Naive thymus-derived CD4-positive, alpha-beta T cell (primary cell): ENCODE data around the gene KDELR3. TPM values are rescaled to one million over a fixed set of nuclear protein-coding genes. Genes with fewer than 3 reads are reported as not detected.

Experiments used
- ATAC-seq: fragments of 150-1000 bp; cut with Tn5 transposase; 2 replicates; pipeline ENCODE4 v1.10.0; 2021; ENCODE audit warnings: mild to moderate bottlenecking, moderate library complexity
- CTCF ChIA-PET: fragments of 350-600 bp; sonication (Branson Sonifier 250); formaldehyde crosslinking; loops from one replicate; lab custom pipeline; 2021; ENCODE audit warnings: antibody characterized with exemption; lab: Charles Lee
- POLR2A ChIA-PET: fragments of 350-600 bp; sonication (Branson Sonifier 250); formaldehyde crosslinking; loops from one replicate; lab custom pipeline; 2021; ENCODE audit warnings: antibody characterized with exemption, inconsistent platforms; lab: Charles Lee
- DNase-seq, 9 donors: peaks; one replicate each; pipeline versions ENCODE4 v3.0.0 to v3.0.0-alpha.2; 2020 to 2022; ENCODE audit warnings: mixed read lengths in 1 of 9
- H3K27ac ChIP-seq: one replicate; pipeline ENCODE4 v1.7.0; 2013; ENCODE audit warnings: mild to moderate bottlenecking, low read depth, low read length, moderate library complexity
- H3K27me3 ChIP-seq, 2 donors: one replicate each; pipeline ENCODE4 v1.7.0; 2013; ENCODE audit warnings: low read length in 2 of 2, mild to moderate bottlenecking in 2 of 2, moderate library complexity in 2 of 2; ENCODE audit not compliant: control insufficient read depth in 2 of 2, insufficient read depth in 2 of 2
- H3K36me3 ChIP-seq, 3 experiments: 1 replicate in 2 of 3; 2 replicates in 1 of 3; pipeline ENCODE4 v1.7.0; 2013; ENCODE audit warnings: low read length in 3 of 3, mild to moderate bottlenecking in 3 of 3, moderate library complexity in 1 of 3; ENCODE audit not compliant: insufficient read depth in 3 of 3, control insufficient read depth in 2 of 3
- H3K4me1 ChIP-seq, 2 donors: one replicate each; pipeline ENCODE4 v1.7.0; 2013; ENCODE audit warnings: low read length in 2 of 2, mild to moderate bottlenecking in 2 of 2, moderate library complexity in 1 of 2; ENCODE audit not compliant: control insufficient read depth in 2 of 2, insufficient read depth in 2 of 2
- H3K4me3 ChIP-seq: 2 replicates; pipeline ENCODE4 v1.7.0; 2013; ENCODE audit warnings: mild to moderate bottlenecking, low read length
- H3K9me3 ChIP-seq, 3 experiments: 1 replicate in 2 of 3; 2 replicates in 1 of 3; pipeline ENCODE4 v1.7.0; 2013; ENCODE audit warnings: low read length in 3 of 3; ENCODE audit not compliant: control insufficient read depth in 2 of 3
- H3K27ac Mint-ChIP-seq, 9 donors: one replicate each; pipeline ENCODE4 v1.8.0; 2020 to 2022; ENCODE audit warnings: mixed read lengths in 9 of 9, mild to moderate bottlenecking in 8 of 9, moderate library complexity in 5 of 9, inconsistent platforms in 2 of 9
- H3K27me3 Mint-ChIP-seq, 5 donors: one replicate each; pipeline ENCODE4 v1.8.0; 2021 to 2022; ENCODE audit warnings: mixed read lengths in 5 of 5, mild to moderate bottlenecking in 1 of 5
- H3K36me3 Mint-ChIP-seq, 5 donors: one replicate each; pipeline ENCODE4 v1.8.0; 2020 to 2022; ENCODE audit warnings: mixed read lengths in 5 of 5, mild to moderate bottlenecking in 3 of 5, inconsistent platforms in 1 of 5
- H3K4me1 Mint-ChIP-seq, 7 donors: one replicate each; pipeline ENCODE4 v1.8.0; 2020 to 2022; ENCODE audit warnings: mixed read lengths in 7 of 7, mild to moderate bottlenecking in 3 of 7, inconsistent platforms in 1 of 7
- H3K4me3 Mint-ChIP-seq, 10 donors: one replicate each; pipeline ENCODE4 v1.8.0; 2020 to 2022; ENCODE audit warnings: mild to moderate bottlenecking in 10 of 10, mixed read lengths in 10 of 10, moderate library complexity in 6 of 10, inconsistent platforms in 2 of 10
- H3K9me3 Mint-ChIP-seq, 11 donors: one replicate each; pipeline ENCODE4 v1.8.0; 2020 to 2022; ENCODE audit warnings: mixed read lengths in 11 of 11, mild to moderate bottlenecking in 4 of 11, inconsistent platforms in 1 of 11, moderate library complexity in 1 of 11
- intact Hi-C, 2 donors: fragments of 100-400 bp; cut with micrococcal nuclease; formaldehyde crosslinking; loops; one replicate each; pipeline ENCODE4 v1.15.1; 2023
- polyA plus RNA-seq, 2 donors: library from polyadenylated mRNA; unstranded; fragments of 300-500 nt; fragmentation: Illumina TruSeq; gene quantifications; one replicate each; pipeline ENCODE4 v1.2.3, GENCODE V29; 2021
- total RNA-seq, 6 experiments: library from RNA in 5 of 6; stranded (reverse) in 5 of 6; gene quantifications; 1 replicate in 5 of 6; 2 replicates in 1 of 6; pipeline ENCODE4 v1.2.3 and lab custom pipeline; 2021 to 2026

KDELR3 gene
- total and polyA plus RNA-seq, 7 experiments from 2014 or later = 0.80 TPM; not detected in 6

- peaks cover 46 to 48% of the 10 kb centered on the region in 2 donors for H3K4me1 ChIP-seq
- H3K9me3 ChIP-seq = no peaks in the 10 kb centered on the region
- H3K9me3 Mint-ChIP-seq = peaks cover 0 to 6% (median 0%) of the 10 kb centered on the region in 11 donors
- peaks cover 11 to 49% (median 33%) of the 10 kb centered on the region in 5 donors for H3K36me3 Mint-ChIP-seq
- H3K27ac Mint-ChIP-seq = peak overlapping the region; percentile 0 to 100 (median 96)
- H3K4me3 ChIP-seq = peak overlapping the region; percentile 88
- ATAC-seq (no peak), DNase-seq (no peak)
- POLR2A ChIA-PET = interaction anchor here (0.7 to 2.7 kb wide), 6 partner anchors 9 to 154 kb away, joined by 3 to 23 read pairs (median 6); no protein-coding TSS in a partner anchor
- CTCF ChIA-PET = interaction anchor here (0.6 to 1.9 kb wide), 2 partner anchors 9 to 912 kb away, joined by 3 to 9 read pairs; no protein-coding TSS in a partner anchor
- no peaks in the 10 kb centered on the region for H3K27me3 ChIP-seq
- peak overlapping the region; percentile 100 for H3K27ac ChIP-seq
- peak overlapping the region; percentile 77 to 100 (median 96) for H3K4me3 Mint-ChIP-seq
- peaks cover 16 to 35% (median 27%) of the 10 kb centered on the region in 3 experiments for H3K36me3 ChIP-seq
- intact Hi-C loops = loop anchor here (5.0 to 10.0 kb wide), 2 partner anchors 179 to 188 kb away; partner anchors contain the start of genes CSNK1E (in 1 of the 2) and TOMM22 (in 1 of the 2)
- H3K27me3 Mint-ChIP-seq = peaks cover 0 to 4% (median 0%) of the 10 kb centered on the region in 5 donors
- H3K4me1 Mint-ChIP-seq = peaks cover 48 to 73% (median 63%) of the 10 kb centered on the region in 7 donors
Observed at GRCh38 chr22:38503021-38503420, 35.1 kb downstream of the KDELR3 start.

DNA sequence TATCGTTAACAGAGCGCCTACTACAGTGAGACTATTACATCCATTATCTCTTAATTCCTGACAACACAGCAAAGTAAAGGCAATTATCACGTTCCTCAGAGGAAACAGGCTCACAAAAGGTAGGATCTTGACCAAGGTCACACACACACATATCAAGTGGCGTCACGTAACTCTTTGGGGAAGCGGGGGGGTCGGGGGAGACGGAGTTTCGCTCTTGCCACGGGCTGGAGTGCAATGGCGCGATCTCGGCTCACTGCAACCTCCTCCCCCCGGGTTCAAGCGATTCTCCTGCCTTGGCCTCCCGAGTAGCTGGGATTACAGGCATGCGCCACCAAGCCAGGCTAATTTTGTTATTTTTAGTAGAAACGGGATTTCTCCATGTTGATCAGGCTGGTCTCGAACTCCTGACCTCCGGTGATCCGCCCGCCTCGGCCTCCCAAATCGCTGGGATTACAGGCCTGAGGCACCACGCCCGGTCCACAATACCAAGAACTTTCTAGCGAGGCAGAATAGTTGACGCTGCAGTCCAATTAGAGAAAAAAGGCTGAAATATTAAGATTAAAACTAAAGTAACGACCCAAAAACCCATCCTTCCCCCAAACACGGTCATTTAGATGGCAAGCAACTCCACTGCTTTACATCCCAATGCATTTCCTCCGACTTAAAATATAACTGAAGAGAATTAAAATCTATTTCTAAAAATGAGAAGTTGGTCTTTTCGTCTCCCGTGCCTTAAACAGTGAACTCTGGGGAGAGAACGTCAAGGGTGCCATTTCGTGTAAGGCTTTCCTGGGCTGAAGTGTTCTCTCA lies 37.0 kb downstream of the KDELR3 start:
- Histone ChIP-seq H3K4me3 (peak overlapping the region; percentile 88), H3K9me3 (no peaks in the 10 kb centered on the region), H3K27me3 (no peaks in the 10 kb centered on the region), H3K4me1 (peaks cover 42% of the 10 kb centered on the region in 2 donors), H3K36me3 (peaks cover 3 to 18% (median 8%) of the 10 kb centered on the region in 3 experiments), H3K27ac (peak overlapping the region; percentile 100)
- peaks cover 44 to 67% (median 58%) of the 10 kb centered on the region in 7 donors for H3K4me1 Mint-ChIP-seq
- H3K9me3 Mint-ChIP-seq = peaks cover 0 to 8% (median 0%) of the 10 kb centered on the region in 11 donors
- ATAC-seq (no peak), DNase-seq (peak; percentile 23 to 59 (median 44))
- CTCF ChIA-PET = no interaction called here
- peak overlapping the region; percentile 96 to 100 (median 100) for H3K27ac Mint-ChIP-seq
- peak overlapping the region; percentile 77 to 100 (median 96) for H3K4me3 Mint-ChIP-seq
- intact Hi-C loops = loop anchor here (5.0 to 10.0 kb wide), 7 partner anchors 93 to 737 kb away; partner anchors contain the start of genes CSNK1E (in 1 of the 2), PDGFB (in 1 of the 2), SUN2 (in 1 of the 2) and TOMM22 (in 1 of the 2)
- H3K27me3 Mint-ChIP-seq = peaks cover 0 to 4% (median 0%) of the 10 kb centered on the region in 5 donors
- peaks cover 7 to 36% (median 25%) of the 10 kb centered on the region in 5 donors for H3K36me3 Mint-ChIP-seq
- POLR2A ChIA-PET = interaction anchor here (0.6 to 1.3 kb wide), 2 partner anchors 58 to 66 kb away, joined by 3 to 8 read pairs; no protein-coding TSS in a partner anchor

GRCh38 chr22:38505541-38506117 lies 37.7 kb downstream of the KDELR3 start:
- ChIA-PET CTCF (no interaction called here), POLR2A (no interaction called here)
- H3K27me3 Mint-ChIP-seq = peaks cover 0 to 4% (median 0%) of the 10 kb centered on the region in 5 donors
- Histone ChIP-seq H3K4me1 (peaks cover 38 to 42% of the 10 kb centered on the region in 2 donors), H3K9me3 (no peaks in the 10 kb centered on the region), H3K27me3 (no peaks in the 10 kb centered on the region), H3K36me3 (peaks cover 0 to 15% (median 4%) of the 10 kb centered on the region in 3 experiments), H3K4me3 (peak overlapping the region; percentile 88), H3K27ac (peak overlapping the region; percentile 100)
- peak overlapping the region; percentile 92 to 100 (median 99) for H3K4me3 Mint-ChIP-seq
- H3K9me3 Mint-ChIP-seq = peaks cover 0 to 8% (median 0%) of the 10 kb centered on the region in 11 donors
- intact Hi-C loops = loop anchor here (1.0 to 10.0 kb wide), 19 partner anchors 15 to 737 kb away; partner anchors contain the start of genes CSNK1E (in 2 of the 2), DMC1 (in 2 of the 2), CBY1 (in 1 of the 2) and DNAL4 (in 1 of the 2)
- peaks cover 7 to 34% (median 25%) of the 10 kb centered on the region in 5 donors for H3K36me3 Mint-ChIP-seq
- peak; percentile 23 for ATAC-seq
- peak in 3 of 9 donors; percentile 60 to 74 (median 60) for DNase-seq
- peaks cover 44 to 62% (median 53%) of the 10 kb centered on the region in 7 donors for H3K4me1 Mint-ChIP-seq
- peak overlapping the region; percentile 100 for H3K27ac Mint-ChIP-seq

DNA sequence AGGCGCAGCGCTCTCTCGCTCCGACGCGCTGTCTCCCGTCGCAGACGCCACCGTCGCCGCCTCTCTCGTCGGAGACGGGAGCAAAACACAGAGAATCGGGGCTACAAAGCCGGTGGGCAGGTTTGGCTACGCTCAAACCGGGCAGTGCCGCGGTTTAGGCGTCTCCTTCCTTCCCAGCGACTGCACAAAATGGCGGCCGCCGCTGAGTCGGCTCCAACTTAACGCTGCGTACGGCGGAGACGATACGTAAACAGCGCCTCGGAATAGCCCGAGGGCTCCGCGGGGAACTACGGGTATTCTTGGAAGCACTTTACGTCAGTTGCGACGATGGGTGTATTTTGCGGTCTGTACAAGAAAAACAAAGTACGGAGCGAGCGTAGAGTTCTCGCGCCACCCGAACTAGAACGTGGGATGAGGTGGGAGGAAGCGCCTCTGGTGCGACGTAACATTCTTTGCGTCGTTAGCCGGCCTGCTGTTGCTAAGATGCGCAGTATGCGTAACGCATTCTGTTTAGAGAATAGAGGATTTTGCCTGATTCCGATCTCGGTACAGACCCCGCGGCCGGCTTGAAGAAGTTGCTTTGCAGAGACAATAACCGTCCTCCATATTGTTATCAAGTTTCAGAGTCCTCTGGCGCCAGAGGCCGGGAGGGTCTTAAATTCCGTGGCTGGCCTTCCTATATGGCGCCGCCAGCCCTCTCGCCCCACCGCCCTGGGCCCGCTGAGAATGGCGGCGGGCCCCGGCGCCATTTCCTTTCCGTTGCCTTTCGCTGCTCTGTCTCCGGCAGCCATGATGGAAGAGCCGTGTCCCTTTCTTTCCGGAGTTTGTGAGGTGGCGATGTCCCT lies 38.4 kb downstream of the KDELR3 start, which contains the start of gene DDX17:
Gene DDX17 (minus strand): TSS at position 194 of the 845 bp plus-strand sequence.
- peak within 1 kb of the TSS; percentile 100 for H3K27ac Mint-ChIP-seq
- H3K27me3 Mint-ChIP-seq = peaks cover 0 to 4% (median 0%) of the 10 kb centered on the region in 5 donors
- H3K36me3 ChIP-seq = peaks cover 0 to 9% (median 0%) of the 10 kb centered on the region in 3 experiments
- POLR2A ChIA-PET = interaction anchor here (0.7 to 1.6 kb wide), 4 partner anchors 11 to 643 kb away, joined by 3 to 5 read pairs (median 4); no protein-coding TSS in a partner anchor
- peak within 1 kb of the TSS; percentile 100 for H3K27ac ChIP-seq
- H3K4me1 Mint-ChIP-seq = peaks cover 39 to 57% (median 48%) of the 10 kb centered on the region in 7 donors
- no peaks in the 10 kb centered on the region for H3K27me3 ChIP-seq
- peaks cover 0 to 8% (median 0%) of the 10 kb centered on the region in 11 donors for H3K9me3 Mint-ChIP-seq
- H3K4me3 Mint-ChIP-seq = peak within 1 kb of the TSS; percentile 92 to 100 (median 99)
- H3K4me1 ChIP-seq = peaks cover 35 to 37% of the 10 kb centered on the region in 2 donors
- H3K36me3 Mint-ChIP-seq = peaks cover 4 to 30% (median 20%) of the 10 kb centered on the region in 5 donors
- peak; percentile 94 for ATAC-seq
- peak within 1 kb of the TSS; percentile 88 for H3K4me3 ChIP-seq
- CTCF ChIA-PET = interaction anchor here (0.6 kb wide), 1 partner anchor 26 kb away, joined by 4 read pairs; no protein-coding TSS in a partner anchor
- H3K9me3 ChIP-seq = no peaks in the 10 kb centered on the region
- DNase-seq = peak; percentile 89 to 99 (median 96)
- intact Hi-C loops = loop anchor here (1.0 to 10.0 kb wide), 19 partner anchors 16 to 736 kb away; partner anchors contain the start of genes CSNK1E (in 2 of the 2), DMC1 (in 2 of the 2), CBY1 (in 1 of the 2) and DNAL4 (in 1 of the 2)

DNA sequence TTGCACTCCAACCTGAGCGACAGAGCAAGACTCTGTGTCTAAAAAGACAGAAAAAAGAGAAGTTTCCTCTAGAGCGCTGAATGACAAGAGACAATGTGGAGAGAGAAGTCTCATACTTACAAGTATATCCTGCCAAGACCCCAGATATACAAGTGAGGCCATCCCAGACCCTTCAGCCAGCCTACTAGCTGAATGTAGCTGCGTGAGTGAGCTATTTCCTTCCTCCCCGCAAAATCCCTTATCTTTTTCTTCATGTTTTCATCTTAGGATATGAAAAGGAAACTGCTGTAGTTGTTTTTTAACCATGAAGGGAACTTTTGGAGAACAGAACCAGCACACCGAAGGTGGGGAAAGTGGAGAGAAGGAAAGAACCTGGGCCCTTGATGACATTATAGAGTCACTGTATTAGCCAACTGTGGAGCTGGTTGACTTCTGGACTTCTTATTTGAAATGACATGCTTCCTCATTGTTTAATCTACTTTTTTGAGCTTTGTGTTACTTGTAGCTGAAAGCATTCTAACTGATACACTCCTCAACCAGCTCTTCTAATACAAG lies 42.6 kb downstream of the KDELR3 start:
- H3K27ac ChIP-seq = no peak overlapping the region
- Mint-ChIP-seq H3K27ac (peak overlapping the region in 1 of 9 donors; percentile 22), H3K36me3 (peaks cover 0 to 4% (median 2%) of the 10 kb centered on the region in 5 donors), H3K4me1 (peaks cover 7 to 27% (median 18%) of the 10 kb centered on the region in 7 donors), H3K27me3 (peaks cover 0 to 4% (median 0%) of the 10 kb centered on the region in 5 donors), H3K4me3 (no peak overlapping the region), H3K9me3 (peaks cover 0 to 8% (median 0%) of the 10 kb centered on the region in 11 donors)
- no peaks in the 10 kb centered on the region for H3K27me3 ChIP-seq
- H3K9me3 ChIP-seq = no peaks in the 10 kb centered on the region
- DNase-seq (no peak), ATAC-seq (no peak)
- H3K36me3 ChIP-seq = peaks cover 0 to 6% (median 0%) of the 10 kb centered on the region in 3 experiments
- CTCF ChIA-PET = interaction anchor here (0.6 to 1.4 kb wide), 2 partner anchors 458 to 544 kb away, joined by 3 read pairs; no protein-coding TSS in a partner anchor
- H3K4me1 ChIP-seq = peaks cover 5 to 12% of the 10 kb centered on the region in 2 donors
- POLR2A ChIA-PET = no interaction called here
- intact Hi-C loops = no loop called here
- no peak overlapping the region for H3K4me3 ChIP-seq
